Measurements from ENCODE around the gene GALNT6. TPM values are rescaled to one million over a fixed set of nuclear protein-coding genes. Genes with fewer than 3 reads are reported as not detected.

Gene GALNT6
- total RNA-seq, 1 donor from 2014 or later = 0.60 TPM

DNA sequence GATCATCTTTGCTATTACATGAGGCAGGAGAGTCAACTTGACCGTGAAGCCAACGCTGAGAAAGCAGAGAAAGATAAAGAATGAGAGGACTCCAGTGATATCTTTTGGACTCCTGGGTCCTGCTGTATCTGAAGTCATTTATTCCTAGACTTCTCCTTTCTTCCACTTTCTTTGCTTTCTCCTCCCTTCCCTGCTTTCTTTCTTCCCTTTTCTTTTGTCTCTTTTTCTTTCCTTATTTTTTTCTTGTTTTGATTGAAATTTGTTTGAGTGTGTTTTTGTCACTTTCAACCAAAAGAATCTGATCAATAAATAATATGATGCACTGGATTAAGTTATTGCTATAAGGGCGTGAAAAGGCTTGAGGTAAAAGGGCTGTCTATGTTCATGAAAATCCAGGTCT is 13.4 kb upstream of the GALNT6 start:
- no peaks in the 10 kb centered on the region for H3K9me3 ChIP-seq (replicated peaks)
- H3K36me3 ChIP-seq = no peaks in the 10 kb centered on the region
- H3K27me3 ChIP-seq (ENCODE audit: low read depth) = peaks cover 16% of the 10 kb centered on the region
- no peak for DNase-seq
- H3K4me1 ChIP-seq = no peaks in the 10 kb centered on the region
- H3K4me3 ChIP-seq = no peak overlapping the region
- H3K27ac ChIP-seq (replicated peaks) = no peak overlapping the region
- TF ChIP-seq, protein P1, sequence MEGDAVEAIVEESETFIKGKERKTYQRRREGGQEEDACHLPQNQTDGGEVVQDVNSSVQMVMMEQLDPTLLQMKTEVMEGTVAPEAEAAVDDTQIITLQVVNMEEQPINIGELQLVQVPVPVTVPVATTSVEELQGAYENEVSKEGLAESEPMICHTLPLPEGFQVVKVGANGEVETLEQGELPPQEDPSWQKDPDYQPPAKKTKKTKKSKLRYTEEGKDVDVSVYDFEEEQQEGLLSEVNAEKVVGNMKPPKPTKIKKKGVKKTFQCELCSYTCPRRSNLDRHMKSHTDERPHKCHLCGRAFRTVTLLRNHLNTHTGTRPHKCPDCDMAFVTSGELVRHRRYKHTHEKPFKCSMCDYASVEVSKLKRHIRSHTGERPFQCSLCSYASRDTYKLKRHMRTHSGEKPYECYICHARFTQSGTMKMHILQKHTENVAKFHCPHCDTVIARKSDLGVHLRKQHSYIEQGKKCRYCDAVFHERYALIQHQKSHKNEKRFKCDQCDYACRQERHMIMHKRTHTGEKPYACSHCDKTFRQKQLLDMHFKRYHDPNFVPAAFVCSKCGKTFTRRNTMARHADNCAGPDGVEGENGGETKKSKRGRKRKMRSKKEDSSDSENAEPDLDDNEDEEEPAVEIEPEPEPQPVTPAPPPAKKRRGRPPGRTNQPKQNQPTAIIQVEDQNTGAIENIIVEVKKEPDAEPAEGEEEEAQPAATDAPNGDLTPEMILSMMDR (IDR thresholded peaks at IDR 0.05; ENCODE audit: borderline replicate concordance) = no peak
- intact Hi-C loops (cut with micrococcal nuclease) = no loop called here

DNA sequence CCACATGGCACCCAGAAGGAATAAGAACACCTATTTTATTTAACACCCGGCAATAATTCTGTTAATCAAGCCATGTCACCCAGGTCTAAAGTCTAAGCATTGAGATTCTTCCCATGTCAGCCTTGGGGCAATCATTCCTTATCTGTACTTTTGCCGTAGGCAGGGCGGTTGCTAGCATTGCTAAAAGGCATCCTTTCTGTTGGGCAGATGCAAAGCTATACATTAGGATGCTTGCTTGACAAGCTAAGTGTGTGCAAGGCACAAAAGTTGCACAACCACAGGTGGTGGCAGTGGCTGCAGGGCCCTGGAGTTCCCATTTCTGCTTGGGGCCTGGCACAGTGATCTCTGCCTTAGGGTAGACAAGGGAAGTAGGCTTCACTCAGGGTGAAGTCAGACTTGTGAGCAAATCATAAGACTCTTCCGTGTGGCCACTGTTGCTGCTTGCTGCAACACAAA is 12.5 kb upstream of the GALNT6 start:
- H3K4me1 ChIP-seq = no peaks in the 10 kb centered on the region
- no peak overlapping the region for H3K4me3 ChIP-seq
- intact Hi-C loops (cut with micrococcal nuclease) = no loop called here
- H3K36me3 ChIP-seq = no peaks in the 10 kb centered on the region
- H3K27me3 ChIP-seq (ENCODE audit: low read depth) = peaks cover 25% of the 10 kb centered on the region
- TF ChIP-seq, protein P1 (IDR thresholded peaks at IDR 0.05; ENCODE audit: borderline replicate concordance) = no peak
- H3K27ac ChIP-seq (replicated peaks) = no peak overlapping the region
- H3K9me3 ChIP-seq (replicated peaks) = no peaks in the 10 kb centered on the region
- no peak for DNase-seq

DNA sequence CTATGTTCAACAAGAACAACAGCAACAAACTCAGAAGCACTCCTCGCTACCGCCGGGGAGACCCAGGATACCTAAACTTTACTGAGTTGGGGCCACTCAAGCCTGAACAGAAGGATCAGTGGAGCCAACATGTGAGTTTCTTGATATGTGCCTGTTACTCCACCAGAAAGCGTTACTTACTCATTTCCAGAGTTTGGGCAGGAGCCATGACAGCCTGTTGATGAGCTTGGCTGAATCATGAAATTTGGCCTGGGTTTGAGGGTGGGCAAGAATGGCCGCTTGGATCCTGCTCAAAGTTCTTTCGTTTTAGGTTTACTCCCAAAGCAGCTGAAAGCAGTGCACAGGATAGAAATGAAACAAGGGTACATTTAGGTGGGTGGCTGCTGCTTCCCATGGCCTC is 12.0 kb upstream of the GALNT6 start:
- Histone ChIP-seq H3K4me1 (no peaks in the 10 kb centered on the region), H3K27ac (replicated peaks) (no peak overlapping the region), H3K4me3 (no peak overlapping the region), H3K9me3 (replicated peaks) (no peaks in the 10 kb centered on the region), H3K36me3 (no peaks in the 10 kb centered on the region), H3K27me3 (ENCODE audit: low read depth) (peaks cover 30% of the 10 kb centered on the region)
- intact Hi-C loops (cut with micrococcal nuclease) = no loop called here
- DNase-seq = no peak
- TF ChIP-seq, protein P1 (IDR thresholded peaks at IDR 0.05; ENCODE audit: borderline replicate concordance) = no peak

DNA sequence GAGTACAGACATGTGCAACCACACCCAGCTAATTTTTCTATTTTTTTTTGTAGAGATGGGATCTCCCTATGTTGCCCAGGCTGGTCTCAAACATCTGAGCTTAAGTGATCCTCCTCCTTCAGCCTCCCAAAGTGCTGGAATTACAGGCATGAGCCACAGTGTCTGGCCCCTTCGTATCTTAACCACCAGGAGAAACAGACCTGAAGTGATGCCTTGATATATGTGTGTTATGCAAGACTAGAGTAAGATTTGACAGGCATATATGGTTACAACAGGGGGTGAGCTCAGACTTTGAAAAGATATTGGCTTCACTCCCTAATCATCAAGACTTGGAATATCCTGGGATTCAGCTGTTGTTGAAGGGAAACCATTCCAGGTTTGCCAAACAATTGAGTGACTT is 10.7 kb upstream of the GALNT6 start:
- Histone ChIP-seq H3K9me3 (replicated peaks) (no peaks in the 10 kb centered on the region), H3K36me3 (no peaks in the 10 kb centered on the region), H3K27ac (replicated peaks) (no peak overlapping the region), H3K4me1 (no peaks in the 10 kb centered on the region), H3K4me3 (no peak overlapping the region), H3K27me3 (ENCODE audit: low read depth) (peaks cover 41% of the 10 kb centered on the region)
- TF ChIP-seq, protein P1 (IDR thresholded peaks at IDR 0.05; ENCODE audit: borderline replicate concordance) = no peak
- DNase-seq = no peak
- intact Hi-C loops (cut with micrococcal nuclease) = no loop called here

DNA sequence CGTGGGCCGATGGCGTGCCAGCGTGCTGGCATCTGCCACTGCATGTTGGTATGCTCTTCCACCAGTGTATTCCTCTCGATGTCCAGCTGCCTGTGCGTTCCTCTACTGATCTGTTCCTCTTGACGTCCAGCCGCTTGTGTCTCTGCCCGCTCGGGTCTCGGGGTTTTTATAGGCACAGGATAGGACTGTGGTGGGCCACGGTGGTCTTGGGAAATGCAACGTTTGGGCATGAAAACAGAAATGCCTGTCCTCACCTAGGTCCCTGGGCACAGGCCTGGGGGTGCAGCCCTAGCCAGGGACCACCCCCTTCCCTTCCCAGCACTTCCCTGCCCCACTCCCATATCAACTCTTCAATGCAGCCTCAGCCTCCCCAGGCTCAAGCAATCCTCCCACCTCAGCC is 10.3 kb upstream of the GALNT6 start:
- no peak for DNase-seq
- intact Hi-C loops (cut with micrococcal nuclease) = no loop called here
- no peak overlapping the region for H3K27ac ChIP-seq (replicated peaks)
- H3K9me3 ChIP-seq (replicated peaks) = no peaks in the 10 kb centered on the region
- peaks cover 41% of the 10 kb centered on the region for H3K27me3 ChIP-seq (ENCODE audit: low read depth)
- no peaks in the 10 kb centered on the region for H3K4me1 ChIP-seq
- no peak overlapping the region for H3K4me3 ChIP-seq
- H3K36me3 ChIP-seq = no peaks in the 10 kb centered on the region
- TF ChIP-seq, protein P1 (IDR thresholded peaks at IDR 0.05; ENCODE audit: borderline replicate concordance) = no peak

DNA sequence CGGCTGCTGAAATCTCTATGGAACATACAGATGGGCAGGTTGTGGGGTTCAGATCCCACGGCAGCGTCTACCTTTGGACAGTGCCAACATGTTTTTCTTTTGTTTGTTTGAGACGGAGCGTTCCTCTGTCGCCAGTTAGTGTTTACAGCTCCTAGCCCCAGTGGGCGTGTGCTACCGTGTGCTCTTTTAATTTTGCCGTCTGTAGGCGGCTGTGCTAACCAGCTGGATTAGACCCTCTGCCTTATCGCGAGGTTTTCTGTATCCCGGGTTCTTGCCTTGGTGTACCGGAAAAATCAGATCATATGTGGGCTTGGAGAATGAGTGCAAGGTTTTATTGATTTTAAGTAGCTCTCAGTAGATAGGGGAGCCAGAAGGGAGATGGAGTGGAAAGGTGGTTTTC is 9.8 kb upstream of the GALNT6 start:
- Histone ChIP-seq H3K27ac (replicated peaks) (no peak overlapping the region), H3K4me3 (no peak overlapping the region), H3K9me3 (replicated peaks) (no peaks in the 10 kb centered on the region), H3K27me3 (ENCODE audit: low read depth) (peaks cover 41% of the 10 kb centered on the region), H3K36me3 (no peaks in the 10 kb centered on the region), H3K4me1 (no peaks in the 10 kb centered on the region)
- intact Hi-C loops (cut with micrococcal nuclease) = no loop called here
- no peak for DNase-seq
- TF ChIP-seq, protein P1 (IDR thresholded peaks at IDR 0.05; ENCODE audit: borderline replicate concordance) = no peak

Measured in left ventricle myocardium inferior (tissue), 1 donor.